KMS-11 (cell line): Measurements from ENCODE around the gene UTY.

Experiments
- H2AFZ ChIP-seq: fragments of 200-600 bp; sonication (generic); 2 replicates; pipeline ENCODE4 v1.6.1; 2016; ENCODE audit warnings: antibody characterized with exemption, mixed run types, low read depth
- H3K27ac ChIP-seq: fragments of 200-600 bp; sonication (generic); 2 replicates; pipeline ENCODE4 v1.6.1; 2016; ENCODE audit warnings: mild to moderate bottlenecking, mixed run types
- H3K27me3 ChIP-seq: fragments of 200-600 bp; sonication (generic); 2 replicates; pipeline ENCODE4 v1.6.1; 2017; ENCODE audit warnings: mild to moderate bottlenecking, low read depth, mixed run types, moderate library complexity; ENCODE audit not compliant: insufficient read depth
- H3K36me3 ChIP-seq: fragments of 200-600 bp; sonication (generic); 2 replicates; pipeline ENCODE4 v1.6.1; 2017; ENCODE audit warnings: mild to moderate bottlenecking, mixed run types; ENCODE audit not compliant: insufficient read depth
- H3K4me1 ChIP-seq: fragments of 200-600 bp; sonication (generic); 2 replicates; pipeline ENCODE4 v1.6.1; 2016; ENCODE audit warnings: mild to moderate bottlenecking, low read depth, mixed run types; ENCODE audit not compliant: poor library complexity, severe bottlenecking
- H3K4me2 ChIP-seq: fragments of 200-600 bp; sonication (generic); 2 replicates; pipeline ENCODE4 v1.7.0; 2016; ENCODE audit warnings: mild to moderate bottlenecking, mixed run types
- H3K4me3 ChIP-seq: fragments of 200-600 bp; sonication (generic); IDR thresholded peaks from 2 replicates; pipeline ENCODE4 v1.6.1; 2017; ENCODE audit warnings: low read depth, low read length, mixed read lengths; ENCODE audit not compliant: insufficient read depth
- H3K79me2 ChIP-seq: fragments of 200-600 bp; sonication (generic); 2 replicates; pipeline ENCODE4 v1.6.1; 2016; ENCODE audit warnings: low read depth, mixed run types; ENCODE audit not compliant: insufficient read depth
- H3K9ac ChIP-seq: fragments of 200-600 bp; sonication (generic); 2 replicates; pipeline ENCODE4 v1.6.1; 2016; ENCODE audit warnings: mild to moderate bottlenecking, mixed run types
- H4K20me1 ChIP-seq: fragments of 200-600 bp; sonication (generic); 2 replicates; pipeline ENCODE4 v1.6.1; 2016; ENCODE audit warnings: mild to moderate bottlenecking, mixed run types; ENCODE audit not compliant: insufficient read depth
- TF ChIP-seq, protein P1 (sequence below): fragments of 200-600 bp; sonication (generic); conservative IDR thresholded peaks from 2 replicates; pipeline ENCODE4 v1.6.1; 2017; ENCODE audit warnings: low read depth, mild to moderate bottlenecking, antibody characterized with exemption, low read length, moderate library complexity, mixed read lengths

The UTY gene

DNA sequence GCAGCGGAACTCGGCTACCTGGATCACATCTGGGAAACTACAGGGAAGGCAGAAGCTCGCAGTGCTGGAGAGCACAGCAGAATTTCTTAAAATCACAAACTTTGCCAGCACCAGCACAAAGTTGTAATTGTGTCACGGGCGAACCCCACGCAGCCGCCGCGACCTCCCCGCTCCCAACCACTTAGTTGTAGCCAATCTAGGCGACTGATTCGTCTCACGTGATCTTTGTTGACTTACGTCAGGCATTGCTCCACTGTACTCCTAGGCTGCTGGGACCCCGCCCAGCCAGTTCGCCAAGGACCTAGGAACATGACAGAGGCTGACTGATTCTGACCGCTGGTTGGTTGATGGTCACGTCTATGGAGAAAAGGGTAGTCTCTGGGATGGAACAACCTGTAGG lies at the start of gene UTY:
Gene UTY, minus strand, starts transcription at position 206 of the 400 bp plus-strand sequence. CDS start 368 bp downstream, outside the sequence.
- TF ChIP-seq, protein P1, sequence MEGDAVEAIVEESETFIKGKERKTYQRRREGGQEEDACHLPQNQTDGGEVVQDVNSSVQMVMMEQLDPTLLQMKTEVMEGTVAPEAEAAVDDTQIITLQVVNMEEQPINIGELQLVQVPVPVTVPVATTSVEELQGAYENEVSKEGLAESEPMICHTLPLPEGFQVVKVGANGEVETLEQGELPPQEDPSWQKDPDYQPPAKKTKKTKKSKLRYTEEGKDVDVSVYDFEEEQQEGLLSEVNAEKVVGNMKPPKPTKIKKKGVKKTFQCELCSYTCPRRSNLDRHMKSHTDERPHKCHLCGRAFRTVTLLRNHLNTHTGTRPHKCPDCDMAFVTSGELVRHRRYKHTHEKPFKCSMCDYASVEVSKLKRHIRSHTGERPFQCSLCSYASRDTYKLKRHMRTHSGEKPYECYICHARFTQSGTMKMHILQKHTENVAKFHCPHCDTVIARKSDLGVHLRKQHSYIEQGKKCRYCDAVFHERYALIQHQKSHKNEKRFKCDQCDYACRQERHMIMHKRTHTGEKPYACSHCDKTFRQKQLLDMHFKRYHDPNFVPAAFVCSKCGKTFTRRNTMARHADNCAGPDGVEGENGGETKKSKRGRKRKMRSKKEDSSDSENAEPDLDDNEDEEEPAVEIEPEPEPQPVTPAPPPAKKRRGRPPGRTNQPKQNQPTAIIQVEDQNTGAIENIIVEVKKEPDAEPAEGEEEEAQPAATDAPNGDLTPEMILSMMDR, result no peak
- H2AFZ ChIP-seq, result no peak within 1 kb of the TSS

DNA sequence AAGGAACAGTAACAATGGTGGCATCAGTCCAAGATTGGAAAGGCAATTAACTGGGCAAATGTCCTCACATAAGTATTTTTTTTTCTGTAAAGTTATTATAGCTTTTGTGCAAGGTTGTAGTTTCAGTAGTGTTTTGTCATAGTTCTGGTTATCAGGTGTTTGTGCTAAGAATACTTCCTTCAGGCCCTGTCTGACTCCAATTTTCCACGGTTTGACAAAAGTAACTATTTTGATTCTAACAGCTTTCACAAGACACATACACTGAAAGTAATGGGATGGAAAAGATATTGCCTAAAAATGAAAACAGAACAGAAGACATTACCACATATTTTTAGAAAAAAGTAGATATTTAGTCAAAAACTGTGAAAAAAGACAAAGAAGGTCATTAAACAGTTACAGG lies 40.6 kb upstream of the UTY start:
- Histone ChIP-seq H3K4me1 (no peaks in the 10 kb centered on the region), H3K27ac (no peak overlapping the region), H3K36me3 (no peaks in the 10 kb centered on the region), H3K9ac (no peak overlapping the region), H3K27me3 (no peaks in the 10 kb centered on the region), H2AFZ (no peak overlapping the region), H4K20me1 (no peaks in the 10 kb centered on the region), H3K79me2 (no peaks in the 10 kb centered on the region), H3K4me2 (no peak overlapping the region), H3K4me3 (no peak overlapping the region)
- TF ChIP-seq, protein P1, result no peak

More for the DNA sequence above, at the start of gene UTY:
- no peaks in the 10 kb centered on the region for H3K79me2 ChIP-seq
- no peaks in the 10 kb centered on the region for H3K27me3 ChIP-seq
- H4K20me1 ChIP-seq, result no peaks in the 10 kb centered on the region
- no peak within 1 kb of the TSS for H3K27ac ChIP-seq
- H3K4me1 ChIP-seq, result no peaks in the 10 kb centered on the region
- no peaks in the 10 kb centered on the region for H3K36me3 ChIP-seq
- H3K9ac ChIP-seq, result no peak within 1 kb of the TSS
- H3K4me2 ChIP-seq, result no peak within 1 kb of the TSS
- no peak within 1 kb of the TSS for H3K4me3 ChIP-seq

DNA sequence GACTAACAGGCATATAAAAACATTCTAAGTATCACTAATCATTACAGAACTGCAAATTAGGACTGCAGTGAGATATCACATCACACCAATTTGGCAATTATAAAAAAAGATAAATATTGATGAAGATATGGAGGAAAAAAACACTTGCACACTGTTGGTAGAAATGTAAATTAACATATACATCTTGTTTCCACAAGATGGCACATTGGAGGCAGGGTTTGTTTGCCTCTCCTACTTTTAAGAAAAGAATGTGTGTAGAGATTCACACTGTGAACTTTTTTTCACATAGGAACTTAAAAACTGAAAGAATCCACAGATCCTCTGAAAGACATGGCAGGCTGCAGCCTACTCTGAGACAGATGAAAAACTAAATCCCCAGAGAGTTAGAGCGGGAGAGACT lies 21.4 kb upstream of the UTY start:
- Histone ChIP-seq H3K9ac (no peak overlapping the region), H3K79me2 (no peaks in the 10 kb centered on the region), H3K4me1 (no peaks in the 10 kb centered on the region), H3K4me3 (no peak overlapping the region), H3K4me2 (no peak overlapping the region), H2AFZ (no peak overlapping the region), H3K27me3 (no peaks in the 10 kb centered on the region), H4K20me1 (no peaks in the 10 kb centered on the region), H3K36me3 (no peaks in the 10 kb centered on the region), H3K27ac (no peak overlapping the region)
- TF ChIP-seq, protein P1, result no peak

DNA sequence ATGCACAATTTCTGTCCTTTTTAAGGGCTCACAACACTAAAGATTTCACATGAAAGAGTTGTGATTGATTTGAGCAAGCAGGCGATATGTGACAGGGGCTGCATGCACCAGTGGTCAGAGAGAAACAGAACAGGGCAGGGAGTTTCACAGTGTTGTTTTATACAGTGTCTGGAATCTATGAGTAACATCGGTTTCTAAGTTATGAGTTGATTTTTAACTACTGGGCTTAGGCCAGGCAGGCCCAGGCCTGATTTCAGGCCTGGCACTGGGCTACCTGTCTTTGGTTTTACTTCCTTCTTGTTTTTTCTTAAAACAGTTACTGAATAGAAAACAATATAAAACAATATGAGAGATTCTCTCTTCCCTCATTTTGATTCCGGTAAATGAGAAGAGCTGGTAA lies 13.9 kb upstream of the UTY start:
- Histone ChIP-seq H3K9ac (no peak overlapping the region), H3K4me2 (no peak overlapping the region), H3K27ac (no peak overlapping the region), H3K79me2 (no peaks in the 10 kb centered on the region), H3K36me3 (no peaks in the 10 kb centered on the region), H3K4me1 (no peaks in the 10 kb centered on the region), H3K4me3 (no peak overlapping the region), H3K27me3 (no peaks in the 10 kb centered on the region), H2AFZ (no peak overlapping the region), H4K20me1 (no peaks in the 10 kb centered on the region)
- TF ChIP-seq, protein P1, result no peak

DNA sequence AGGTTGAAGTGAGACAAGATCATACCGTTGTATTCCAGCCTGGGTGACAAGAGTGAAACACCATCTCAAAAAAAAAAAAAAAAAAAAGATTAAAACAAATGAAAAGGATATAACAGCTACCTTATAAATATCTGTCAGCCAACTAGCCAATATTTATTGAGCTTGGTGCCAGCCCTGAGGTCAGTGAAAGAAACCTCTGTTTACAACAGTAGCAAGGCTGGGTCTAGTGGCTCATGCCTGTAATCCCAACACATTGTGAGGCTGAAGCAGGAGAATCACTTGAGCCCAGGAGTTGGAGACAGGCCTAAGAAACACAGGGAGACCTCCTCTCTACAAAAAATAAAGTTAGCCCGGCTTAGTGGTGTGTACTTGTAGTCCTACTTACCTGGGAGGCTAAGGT lies 12.6 kb upstream of the UTY start:
- H3K4me2 ChIP-seq, result no peak overlapping the region
- no peak overlapping the region for H3K9ac ChIP-seq
- no peak overlapping the region for H2AFZ ChIP-seq
- H3K4me1 ChIP-seq, result no peaks in the 10 kb centered on the region
- H3K27me3 ChIP-seq, result no peaks in the 10 kb centered on the region
- H3K27ac ChIP-seq, result no peak overlapping the region
- no peak overlapping the region for H3K4me3 ChIP-seq
- H3K36me3 ChIP-seq, result no peaks in the 10 kb centered on the region
- TF ChIP-seq, protein P1, result no peak
- no peaks in the 10 kb centered on the region for H4K20me1 ChIP-seq
- H3K79me2 ChIP-seq, result no peaks in the 10 kb centered on the region
